GM12801 (cell line): ENCODE measurements around the gene ARHGEF37.

ENCODE experiments used
- CTCF ChIP-seq: IDR thresholded peaks from one replicate; pipeline ENCODE4 v1.5.1; 2011; ENCODE audit warnings: control low read depth; ENCODE audit not compliant: insufficient read length; ENCODE audit errors: extremely low read depth

The ARHGEF37 gene

GRCh38 chr5:149638546-149639241 lies 57.4 kb downstream of the ARHGEF37 start:
- TF ChIP-seq CTCF: no peak

- TF ChIP-seq CTCF: no peak
These were observed 58.4 kb downstream of the ARHGEF37 start for GRCh38 chr5:149639737-149640136.

GRCh38 chr5:149640350-149640999 lies 59.2 kb downstream of the ARHGEF37 start:
- no peak for TF ChIP-seq CTCF

- no peak for TF ChIP-seq CTCF
These were observed 59.8 kb downstream of the ARHGEF37 start for GRCh38 chr5:149641000-149641576.

GRCh38 chr5:149641600-149641999 lies 60.3 kb downstream of the ARHGEF37 start:
- TF ChIP-seq CTCF: no peak

- TF ChIP-seq CTCF: no peak
These were observed 62.5 kb downstream of the ARHGEF37 start for GRCh38 chr5:149643781-149644180.

DNA sequence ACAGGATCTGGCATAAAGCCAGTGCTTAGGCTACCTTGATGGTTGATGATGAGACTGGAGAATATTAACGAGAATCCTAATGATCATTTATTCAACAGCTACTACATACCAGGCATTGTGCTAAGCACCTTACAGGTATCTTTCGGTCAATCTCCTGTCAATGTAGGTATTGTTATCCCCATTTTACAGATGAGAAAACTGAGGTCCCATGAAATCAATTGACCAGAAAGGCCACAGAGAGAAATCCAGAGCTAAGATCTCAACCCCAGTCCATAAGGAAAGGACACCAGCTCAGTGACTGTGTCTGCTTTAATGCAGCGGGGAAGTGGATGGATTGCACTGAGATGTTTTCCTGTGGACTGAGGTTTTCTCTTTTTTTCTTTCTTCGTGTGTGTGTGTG lies 63.3 kb downstream of the ARHGEF37 start:
- TF ChIP-seq CTCF: no peak
